Fibroblast of lung (primary cell): ENCODE measurements around the gene TAS2R3. TPM values are rescaled to one million over a fixed set of nuclear protein-coding genes. Genes with fewer than 3 reads are reported as not detected.
A peak's percentile ranks its signal among the peaks of the same experiment; 100 is the strongest.

Experiments used
- DNase-seq, 2 donors: peaks; one replicate each; pipeline versions ENCODE4 v3.0.0 to v3.0.0-alpha.2; 2010; ENCODE audit warnings: low read depth in 2 of 2
- H2AFZ ChIP-seq: 2 replicates; pipeline ENCODE4 v1.5.1; 2012; ENCODE audit warnings: low read length, control low read depth, inconsistent platforms
- H3K27ac ChIP-seq: 2 replicates; pipeline ENCODE4 v1.5.1; 2011; ENCODE audit warnings: low read length, control low read depth; ENCODE audit not compliant: insufficient read depth
- H3K27me3 ChIP-seq: 2 replicates; pipeline ENCODE4 v1.5.1; 2011; ENCODE audit warnings: mild to moderate bottlenecking, low read length; ENCODE audit not compliant: control insufficient read depth, insufficient read depth
- H3K36me3 ChIP-seq: 2 replicates; pipeline ENCODE4 v1.5.1; 2011; ENCODE audit warnings: low read length; ENCODE audit not compliant: control insufficient read depth, insufficient read depth
- H3K4me1 ChIP-seq: 2 replicates; pipeline ENCODE4 v1.5.1; 2011; ENCODE audit warnings: low read length; ENCODE audit not compliant: control insufficient read depth, insufficient read depth; ENCODE audit errors: extremely low read depth
- H3K4me2 ChIP-seq: 2 replicates; pipeline ENCODE4 v1.5.1; 2011; ENCODE audit warnings: low read length, control low read depth; ENCODE audit not compliant: insufficient read depth; ENCODE audit errors: extremely low read depth
- H3K4me3 ChIP-seq, 4 experiments: fragments of 200-600 bp in 1 of 4; sonication (generic) in 1 of 4; replicated peaks in 1 of 4; 2 replicates each; pipeline ENCODE4 v1.5.1; 2011 to 2016; ENCODE audit warnings: low read length in 4 of 4, low read depth in 3 of 4, mild to moderate bottlenecking in 3 of 4, control low read depth in 2 of 4, inconsistent platforms in 1 of 4, mixed read lengths in 1 of 4; ENCODE audit not compliant: insufficient read depth in 1 of 4; ENCODE audit errors: control extremely low read depth in 1 of 4
- H3K79me2 ChIP-seq: 2 replicates; pipeline ENCODE4 v1.5.1; 2012; ENCODE audit warnings: mild to moderate bottlenecking, low read length, inconsistent platforms; ENCODE audit not compliant: control insufficient read depth, insufficient read depth
- H3K9ac ChIP-seq: 2 replicates; pipeline ENCODE4 v1.5.1; 2011; ENCODE audit warnings: mild to moderate bottlenecking, low read length, control low read depth; ENCODE audit not compliant: insufficient read depth
- H3K9me3 ChIP-seq: 2 replicates; pipeline ENCODE4 v1.5.1; 2012; ENCODE audit warnings: low read depth, low read length; ENCODE audit not compliant: control insufficient read depth, insufficient read depth
- H4K20me1 ChIP-seq: 2 replicates; pipeline ENCODE4 v1.5.1; 2011; ENCODE audit warnings: low read length; ENCODE audit not compliant: control insufficient read depth, insufficient read depth; ENCODE audit errors: extremely low read depth
- CTCF ChIP-seq, 2 donors: IDR thresholded peaks in 1 of 2; conservative IDR thresholded peaks in 1 of 2; 1 replicate in 1 of 2; 2 replicates in 1 of 2; pipeline ENCODE4 v1.5.1; 2011 to 2012; ENCODE audit warnings: low read length in 2 of 2, control low read depth in 1 of 2, inconsistent platforms in 1 of 2, low read depth in 1 of 2, mild to moderate bottlenecking in 1 of 2
- EZH2 ChIP-seq: IDR thresholded peaks from 2 replicates; pipeline ENCODE4 v1.5.1; 2012; ENCODE audit warnings: low read length, control low read depth, mild to moderate bottlenecking; ENCODE audit errors: missing control alignments
- polyA plus RNA-seq, 2 donors: library from polyadenylated mRNA; depleted of rRNA in 1 of 2; stranded (reverse) in 1 of 2; unstranded in 1 of 2; fragments of >200 nt; gene quantifications; 2 replicates each; pipeline ENCODE4 v1.2.1, GENCODE V29; 2011 to 2012; ENCODE audit warnings: missing spikeins in 1 of 2
- total RNA-seq: library from RNA; depleted of rRNA; stranded (reverse); fragments of >200 nt; gene quantifications from 2 replicates; pipeline ENCODE4 v1.2.1, GENCODE V29; 2014

Gene TAS2R3
- total and polyA plus RNA-seq, 2 donors (not counting 1 experiment from before 2014, with no cell fraction given) = 0.06 to 2.8 TPM

GRCh38 chr7:141776374-141776773 is 12.5 kb downstream of the TAS2R3 start, which contains the start of gene TAS2R4:
Gene TAS2R4, plus strand, starts transcription at chr7:141776674. Its CDS starts 1,815 bp downstream, at chr7:141778489.
- H3K4me2 ChIP-seq = no peak within 1 kb of the TSS
- H3K4me1 ChIP-seq = no peaks in the 10 kb centered on the region
- no peak within 1 kb of the TSS for H2AFZ ChIP-seq
- no peaks in the 10 kb centered on the region for H3K36me3 ChIP-seq
- H3K4me3 ChIP-seq = no peak within 1 kb of the TSS
- no peaks in the 10 kb centered on the region for H3K79me2 ChIP-seq
- DNase-seq = no peak
- H4K20me1 ChIP-seq = no peaks in the 10 kb centered on the region
- H3K27me3 ChIP-seq = no peaks in the 10 kb centered on the region
- H3K27ac ChIP-seq = no peak within 1 kb of the TSS
- H3K9ac ChIP-seq = no peak within 1 kb of the TSS
- TF ChIP-seq EZH2 = no peak
- TF ChIP-seq CTCF (conservative IDR thresholded peaks at IDR 0.05 in 1 of 2, IDR thresholded peaks at IDR 0.05 in 1 of 2; ENCODE audit: low read depth in 1 of 2, low read length in 2 of 2) = no peak
- no peaks in the 10 kb centered on the region for H3K9me3 ChIP-seq

GRCh38 chr7:141785706-141786552 is 22.0 kb downstream of the TAS2R3 start:
- Histone ChIP-seq H3K9me3 (no peaks in the 10 kb centered on the region), H3K4me3 (no peak overlapping the region), H3K4me1 (no peaks in the 10 kb centered on the region), H3K27me3 (no peaks in the 10 kb centered on the region), H3K36me3 (no peaks in the 10 kb centered on the region), H3K79me2 (no peaks in the 10 kb centered on the region), H2AFZ (no peak overlapping the region), H3K27ac (no peak overlapping the region), H3K9ac (no peak overlapping the region), H4K20me1 (no peaks in the 10 kb centered on the region), H3K4me2 (no peak overlapping the region)
- peak; percentile 41 to 63 for DNase-seq
- TF ChIP-seq EZH2 = no peak
- peak; percentile 76 to 82 for TF ChIP-seq CTCF (conservative IDR thresholded peaks at IDR 0.05 in 1 of 2, IDR thresholded peaks at IDR 0.05 in 1 of 2; ENCODE audit: low read depth in 1 of 2, low read length in 2 of 2)

GRCh38 chr7:141788296-141788695 is 24.4 kb downstream of the TAS2R3 start:
- Histone ChIP-seq H4K20me1 (no peaks in the 10 kb centered on the region), H3K4me1 (no peaks in the 10 kb centered on the region), H3K27ac (no peak overlapping the region), H3K9me3 (no peaks in the 10 kb centered on the region), H3K9ac (no peak overlapping the region), H3K4me3 (no peak overlapping the region), H3K79me2 (no peaks in the 10 kb centered on the region), H2AFZ (no peak overlapping the region), H3K4me2 (no peak overlapping the region), H3K36me3 (no peaks in the 10 kb centered on the region), H3K27me3 (no peaks in the 10 kb centered on the region)
- DNase-seq = no peak
- TF ChIP-seq CTCF (conservative IDR thresholded peaks at IDR 0.05 in 1 of 2, IDR thresholded peaks at IDR 0.05 in 1 of 2; ENCODE audit: low read depth in 1 of 2, low read length in 2 of 2) = no peak
- no peak for TF ChIP-seq EZH2
